ENCODE results near the gene MSMO1. TPM values are rescaled to one million over a fixed set of nuclear protein-coding genes. Genes with fewer than 3 reads are reported as not detected.

Gene MSMO1
- total and polyA plus RNA-seq, 5 donors = 12.9 to 29.0 (median 18.0) TPM

- Histone ChIP-seq H3K27ac (ENCODE audit: low read length) (no peak overlapping the region), H3K4me3 (ENCODE audit: low read length) (no peak overlapping the region)
Measured at GRCh38 chr4:165294907-165295306, 32.6 kb upstream of the MSMO1 start.

DNA sequence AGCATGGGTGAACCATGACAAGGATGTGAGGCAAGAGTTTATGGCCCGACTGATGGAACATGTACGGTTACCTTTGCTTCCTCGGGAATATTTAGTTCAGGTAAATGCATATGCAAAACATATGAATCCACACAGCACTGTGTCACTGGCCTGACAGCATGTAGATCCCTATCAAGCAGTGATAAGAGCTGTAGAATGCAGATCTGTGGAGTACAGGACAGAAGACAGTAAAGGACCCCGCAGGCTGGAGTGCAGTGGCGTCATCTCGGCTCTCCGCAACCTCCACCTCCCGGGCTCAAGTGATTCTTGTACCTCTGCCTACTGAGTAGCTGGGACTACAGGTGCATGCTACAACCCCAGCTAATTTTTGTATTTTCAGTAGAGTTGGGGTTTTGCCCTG, 29.8 kb upstream of the MSMO1 start:
- intact Hi-C loops (cut with DNase I) = no loop called here
- DNase-seq (no peak), ATAC-seq (no peak)
- H3K4me3 ChIP-seq (ENCODE audit: low read length) = no peak overlapping the region
- no peaks in the 10 kb centered on the region for H3K4me1 ChIP-seq (ENCODE audit: control insufficient read depth, insufficient read depth, low read length)
- no peaks in the 10 kb centered on the region for H3K9me3 ChIP-seq (ENCODE audit: control insufficient read depth, low read length)
- 96% methylated on average over 8 of the region's 8 CpGs for WGBS
- H3K27ac ChIP-seq (ENCODE audit: low read length) = no peak overlapping the region
- no peaks in the 10 kb centered on the region for H3K27me3 ChIP-seq (ENCODE audit: control insufficient read depth, insufficient read depth)

More at GRCh38 chr4:165294907-165295306, 32.6 kb upstream of the MSMO1 start:
- 61% methylated on average over 5 of the region's 5 CpGs for WGBS
- Histone ChIP-seq H3K4me1 (ENCODE audit: control insufficient read depth, insufficient read depth, low read length) (no peaks in the 10 kb centered on the region), H3K9me3 (ENCODE audit: control insufficient read depth, low read length) (no peaks in the 10 kb centered on the region), H3K27me3 (ENCODE audit: control insufficient read depth, insufficient read depth) (no peaks in the 10 kb centered on the region)
- ATAC-seq (no peak), DNase-seq (no peak)
- intact Hi-C loops (cut with DNase I) = no loop called here

DNA sequence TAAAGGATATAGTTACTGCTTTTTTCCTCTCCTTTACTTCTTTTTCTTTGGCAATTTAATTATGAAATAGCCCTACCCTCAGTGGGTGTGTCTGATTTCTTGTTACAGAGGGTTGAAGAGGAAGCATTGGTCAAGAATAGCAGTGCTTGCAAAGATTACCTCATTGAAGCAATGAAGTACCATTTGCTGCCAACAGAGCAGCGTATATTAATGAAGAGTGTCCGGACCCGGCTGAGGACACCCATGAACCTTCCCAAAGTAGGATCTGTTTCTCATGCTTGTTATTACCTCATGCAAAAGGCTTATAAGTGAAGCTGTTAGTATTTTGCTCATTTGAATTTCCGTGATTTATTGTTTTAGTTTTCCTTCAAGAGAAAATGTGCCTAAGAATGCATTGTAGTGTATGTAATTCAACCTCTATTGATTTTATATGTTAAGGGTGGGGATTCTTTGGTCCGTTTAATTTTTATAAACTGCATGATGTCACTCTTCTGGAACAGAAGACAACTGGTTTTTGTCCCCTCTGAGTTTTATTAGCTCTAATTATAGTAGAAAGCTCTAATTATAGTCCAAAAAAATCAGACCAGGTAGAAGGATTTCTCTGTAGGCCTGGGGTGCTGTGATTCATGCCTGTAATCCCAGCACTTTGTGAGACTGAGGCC, 27.9 kb upstream of the MSMO1 start:
- DNase-seq (no peak), ATAC-seq (peak; percentile 61 to 63)
- Histone ChIP-seq H3K4me1 (ENCODE audit: control insufficient read depth, insufficient read depth, low read length) (no peaks in the 10 kb centered on the region), H3K4me3 (ENCODE audit: low read length) (no peak overlapping the region), H3K27me3 (ENCODE audit: control insufficient read depth, insufficient read depth) (no peaks in the 10 kb centered on the region), H3K27ac (ENCODE audit: low read length) (no peak overlapping the region), H3K9me3 (ENCODE audit: control insufficient read depth, low read length) (no peaks in the 10 kb centered on the region)
- intact Hi-C loops (cut with DNase I) = no loop called here
- 84% methylated on average over 5 of the region's 5 CpGs for WGBS

DNA sequence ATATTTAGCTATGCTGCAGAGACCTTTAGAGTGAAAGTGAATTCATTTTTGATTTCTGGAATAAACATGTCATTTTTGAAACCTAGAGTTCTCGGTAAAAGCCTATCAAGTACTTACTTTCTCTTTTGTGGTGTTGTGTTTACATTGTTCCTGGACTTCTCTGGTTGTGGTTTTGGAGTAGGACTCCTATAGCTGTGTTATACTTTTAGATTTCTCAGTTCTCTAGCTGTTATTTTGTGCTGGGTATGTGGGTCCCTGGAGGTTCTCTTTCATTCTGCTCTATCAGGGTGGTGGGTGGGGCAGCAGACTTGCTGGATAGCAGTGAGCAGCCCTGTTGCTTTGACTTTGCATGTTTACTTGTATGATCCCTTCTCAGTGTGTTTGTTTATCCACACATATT, 25.6 kb upstream of the MSMO1 start:
- H3K4me3 ChIP-seq (ENCODE audit: low read length) = peak overlapping the region; percentile 51
- H3K9me3 ChIP-seq (ENCODE audit: control insufficient read depth, low read length) = no peaks in the 10 kb centered on the region
- no peaks in the 10 kb centered on the region for H3K4me1 ChIP-seq (ENCODE audit: control insufficient read depth, insufficient read depth, low read length)
- H3K27me3 ChIP-seq (ENCODE audit: control insufficient read depth, insufficient read depth) = no peaks in the 10 kb centered on the region
- WGBS = 26% methylated on average over 1 of the region's 1 CpG
- no peak overlapping the region for H3K27ac ChIP-seq (ENCODE audit: low read length)
- no peak for ATAC-seq
- intact Hi-C loops (cut with DNase I) = no loop called here
- DNase-seq = peak in 1 of 3 donors; percentile 36

- Histone ChIP-seq H3K4me3 (ENCODE audit: low read length) (no peak overlapping the region), H3K9me3 (ENCODE audit: control insufficient read depth, low read length) (no peaks in the 10 kb centered on the region), H3K27ac (ENCODE audit: low read length) (no peak overlapping the region), H3K4me1 (ENCODE audit: control insufficient read depth, insufficient read depth, low read length) (no peaks in the 10 kb centered on the region), H3K27me3 (ENCODE audit: control insufficient read depth, insufficient read depth) (no peaks in the 10 kb centered on the region)
- 97% methylated on average over 1 of the region's 1 CpG for WGBS
- DNase-seq (no peak), ATAC-seq (no peak)
- intact Hi-C loops (cut with DNase I) = no loop called here
Measured at GRCh38 chr4:165302658-165303057, 24.8 kb upstream of the MSMO1 start.

DNA sequence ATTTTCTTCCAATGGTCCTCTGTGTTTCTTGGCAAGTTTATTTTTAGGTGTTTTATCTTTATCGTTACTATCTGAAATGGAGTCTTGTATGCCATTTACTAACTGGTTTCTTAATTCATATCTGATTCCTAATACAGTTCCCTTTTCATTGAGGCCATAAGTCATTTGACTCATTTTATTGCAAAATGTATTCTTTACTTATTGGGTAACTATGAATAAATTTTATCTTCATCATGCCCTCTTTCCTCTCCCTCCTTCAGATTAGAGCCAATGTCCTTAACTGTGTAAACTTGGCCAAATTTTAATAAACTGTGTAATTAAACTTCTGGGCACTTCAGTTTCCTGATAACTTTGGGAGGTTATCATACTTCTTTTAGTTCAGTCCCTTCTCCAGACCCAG, 19.3 kb upstream of the MSMO1 start:
- ATAC-seq (no peak), DNase-seq (no peak)
- no peak overlapping the region for H3K27ac ChIP-seq (ENCODE audit: low read length)
- H3K4me1 ChIP-seq (ENCODE audit: control insufficient read depth, insufficient read depth, low read length) = no peaks in the 10 kb centered on the region
- H3K4me3 ChIP-seq (ENCODE audit: low read length) = no peak overlapping the region
- H3K9me3 ChIP-seq (ENCODE audit: control insufficient read depth, low read length) = no peaks in the 10 kb centered on the region
- H3K27me3 ChIP-seq (ENCODE audit: control insufficient read depth, insufficient read depth) = no peaks in the 10 kb centered on the region
- intact Hi-C loops (cut with DNase I) = no loop called here
- 67% methylated on average over 1 of the region's 1 CpG for WGBS

GRCh38 chr4:165308606-165309005, 18.9 kb upstream of the MSMO1 start:
- ATAC-seq (no peak), DNase-seq (no peak)
- H3K27ac ChIP-seq (ENCODE audit: low read length) = no peak overlapping the region
- no peak overlapping the region for H3K4me3 ChIP-seq (ENCODE audit: low read length)
- no peaks in the 10 kb centered on the region for H3K4me1 ChIP-seq (ENCODE audit: control insufficient read depth, insufficient read depth, low read length)
- intact Hi-C loops (cut with DNase I) = no loop called here
- no peaks in the 10 kb centered on the region for H3K27me3 ChIP-seq (ENCODE audit: control insufficient read depth, insufficient read depth)
- 91% methylated on average over 2 of the region's 2 CpGs for WGBS
- H3K9me3 ChIP-seq (ENCODE audit: control insufficient read depth, low read length) = no peaks in the 10 kb centered on the region

DNA sequence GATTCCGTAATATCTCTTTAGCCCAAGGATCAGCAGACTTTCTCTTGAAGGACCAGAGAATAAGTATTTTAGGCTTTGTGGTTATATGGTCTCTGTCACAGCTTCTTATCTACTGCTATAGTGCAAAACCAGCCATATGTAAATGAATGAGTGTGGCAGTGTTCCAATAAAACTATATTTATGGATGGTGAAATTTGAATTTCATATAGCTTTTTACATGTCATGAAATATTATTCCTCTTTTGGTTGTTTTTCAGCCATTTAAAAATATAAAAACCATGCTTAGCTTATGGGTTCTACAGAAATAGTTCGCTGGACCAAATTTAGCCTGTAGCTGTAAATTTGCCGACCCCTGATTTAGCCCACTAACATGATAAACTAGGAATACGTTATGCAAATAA, 18.0 kb upstream of the MSMO1 start:
- ATAC-seq = no peak
- H3K4me1 ChIP-seq (ENCODE audit: control insufficient read depth, insufficient read depth, low read length) = no peaks in the 10 kb centered on the region
- intact Hi-C loops (cut with DNase I) = no loop called here
- H3K27ac ChIP-seq (ENCODE audit: low read length) = no peak overlapping the region
- no peaks in the 10 kb centered on the region for H3K27me3 ChIP-seq (ENCODE audit: control insufficient read depth, insufficient read depth)
- no peaks in the 10 kb centered on the region for H3K9me3 ChIP-seq (ENCODE audit: control insufficient read depth, low read length)
- no peak for DNase-seq
- 98% methylated on average over 4 of the region's 4 CpGs for WGBS
- H3K4me3 ChIP-seq (ENCODE audit: low read length) = no peak overlapping the region

DNA sequence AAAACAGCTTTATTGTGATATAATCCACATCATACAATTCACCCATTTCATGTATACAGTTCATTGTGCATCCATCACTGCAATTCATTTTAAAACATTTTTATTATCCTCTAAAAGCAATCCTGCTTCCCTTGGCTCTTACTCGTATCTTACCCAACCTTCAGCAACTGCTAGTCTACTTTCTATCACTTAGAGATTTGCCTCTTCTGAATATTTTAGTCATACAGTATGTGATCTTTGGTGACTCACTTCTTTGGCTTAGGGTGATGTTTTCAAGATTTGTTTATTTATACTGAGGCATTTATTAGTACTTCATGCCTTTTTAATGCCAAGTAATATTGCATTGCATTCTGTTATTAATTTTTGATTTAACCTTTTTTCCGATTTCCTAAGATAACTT, 15.0 kb upstream of the MSMO1 start:
- intact Hi-C loops (cut with DNase I) = no loop called here
- Histone ChIP-seq H3K27ac (ENCODE audit: low read length) (no peak overlapping the region), H3K4me3 (ENCODE audit: low read length) (no peak overlapping the region), H3K4me1 (ENCODE audit: control insufficient read depth, insufficient read depth, low read length) (no peaks in the 10 kb centered on the region), H3K9me3 (ENCODE audit: control insufficient read depth, low read length) (no peaks in the 10 kb centered on the region), H3K27me3 (ENCODE audit: control insufficient read depth, insufficient read depth) (no peaks in the 10 kb centered on the region)
- DNase-seq (no peak), ATAC-seq (no peak)
- 86% methylated on average over 2 of the region's 2 CpGs for WGBS

DNA sequence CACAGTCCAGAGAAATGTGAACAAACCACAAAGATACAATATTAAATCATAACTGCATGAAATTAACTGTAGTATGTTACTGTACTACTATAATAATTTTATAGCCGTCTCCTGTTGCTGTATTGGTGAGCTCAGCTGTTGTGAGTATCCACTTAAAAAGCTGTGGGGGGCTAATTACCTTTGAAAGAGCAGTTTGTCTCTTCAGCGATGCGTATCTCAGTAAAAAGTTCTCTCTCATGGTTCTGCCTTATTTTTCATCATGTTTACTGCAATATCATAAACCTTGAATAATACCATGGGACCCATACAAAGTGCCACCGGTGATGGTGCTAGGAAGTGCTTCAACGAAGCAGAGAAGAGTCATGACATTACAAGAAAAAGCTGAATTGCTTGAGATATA, 8.4 kb upstream of the MSMO1 start:
- ATAC-seq = no peak
- Histone ChIP-seq H3K27ac (ENCODE audit: low read length) (no peak overlapping the region), H3K4me1 (ENCODE audit: control insufficient read depth, insufficient read depth, low read length) (no peaks in the 10 kb centered on the region), H3K4me3 (ENCODE audit: low read length) (no peak overlapping the region), H3K9me3 (ENCODE audit: control insufficient read depth, low read length) (no peaks in the 10 kb centered on the region), H3K27me3 (ENCODE audit: control insufficient read depth, insufficient read depth) (no peaks in the 10 kb centered on the region)
- 96% methylated on average over 5 of the region's 5 CpGs for WGBS
- DNase-seq = no peak
- intact Hi-C loops (cut with DNase I) = no loop called here

DNA sequence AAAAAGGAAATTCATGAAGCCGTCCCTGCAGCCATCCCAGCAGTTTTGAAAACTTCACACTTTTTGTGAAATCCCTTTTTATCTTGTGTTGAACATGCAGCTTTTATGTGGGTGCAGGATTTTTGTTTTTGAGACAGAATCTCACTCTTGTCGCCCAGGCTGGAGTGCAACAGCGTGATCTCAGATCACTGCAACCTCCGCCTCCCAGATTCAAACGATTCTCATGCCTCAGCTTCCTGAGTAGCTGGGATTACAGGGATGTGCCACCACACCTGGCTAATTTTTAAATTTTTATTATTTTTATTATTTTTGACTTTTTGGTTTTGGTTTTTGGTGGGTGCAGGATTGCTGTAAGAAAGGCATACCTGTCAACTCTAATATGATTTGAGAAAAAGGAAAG, 8.0 kb upstream of the MSMO1 start:
- no peaks in the 10 kb centered on the region for H3K27me3 ChIP-seq (ENCODE audit: control insufficient read depth, insufficient read depth)
- no peaks in the 10 kb centered on the region for H3K9me3 ChIP-seq (ENCODE audit: control insufficient read depth, low read length)
- H3K4me1 ChIP-seq (ENCODE audit: control insufficient read depth, insufficient read depth, low read length) = no peaks in the 10 kb centered on the region
- no peak for ATAC-seq
- no peak for DNase-seq
- WGBS = 95% methylated on average over 5 of the region's 5 CpGs
- no peak overlapping the region for H3K4me3 ChIP-seq (ENCODE audit: low read length)
- no peak overlapping the region for H3K27ac ChIP-seq (ENCODE audit: low read length)
- intact Hi-C loops (cut with DNase I) = no loop called here

Data from right cardiac atrium (tissue), 5 donors.